ENCODE results near the gene C20orf204. TPM values are rescaled to one million over a fixed set of nuclear protein-coding genes. Genes with fewer than 3 reads are reported as not detected.
A peak's percentile ranks its signal among the peaks of the same experiment; 100 is the strongest.

The C20orf204 gene
- total and polyA plus RNA-seq, 2 of the 4 experiments (the other 2 are of a cell fraction), result 0.09 to 0.18 TPM

DNA sequence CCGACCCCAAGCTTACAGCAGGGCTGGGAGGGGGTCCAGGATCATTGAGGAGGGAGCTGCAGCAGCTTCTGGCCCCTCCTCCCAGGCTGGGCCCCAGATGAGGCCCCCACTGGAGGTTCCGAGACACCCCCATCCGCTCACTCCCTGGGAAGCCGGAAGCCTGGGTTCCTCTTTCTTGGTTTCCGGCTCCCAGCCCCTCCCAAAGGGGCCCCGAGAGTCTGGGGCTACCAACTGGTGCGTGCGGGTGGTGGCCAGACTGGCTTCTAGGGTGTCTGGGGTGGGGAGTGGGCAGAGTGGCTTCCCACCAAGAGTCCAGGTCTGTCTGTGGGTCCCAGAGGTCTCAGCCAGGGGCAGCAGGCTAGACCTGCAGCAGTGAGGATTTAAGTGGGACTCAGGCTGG, 41.1 kb downstream of the C20orf204 start:
- no peak overlapping the region for H3K23ac ChIP-seq (ENCODE audit: low read depth, low read length)
- no peak overlapping the region for H3K27ac ChIP-seq (ENCODE audit: insufficient read depth, low read length)
- H3K36me3 ChIP-seq (ENCODE audit: control insufficient read depth, insufficient read depth, low read length), result peaks cover 21% of the 10 kb centered on the region; the same call in 1 of the 2 replicates
- no peak overlapping the region for H2AK5ac ChIP-seq (ENCODE audit: low read depth, low read length)
- intact Hi-C loops (cut with micrococcal nuclease) (no loop called here), dilution Hi-C loops (cut with HindIII; ENCODE audit: low sequenced_read_pairs, unreplicated experiment) (no loop called here), in situ Hi-C loops (cut with MboI; ENCODE audit: low sequenced_read_pairs) (no loop called here)
- ChIA-PET CTCF (no interaction called here), POLR2A (ENCODE audit: unreplicated experiment) (no interaction called here)
- no TSS peak for BruUV-seq (replicated peaks)
- no peak overlapping the region for H2BK20ac ChIP-seq (ENCODE audit: low read depth, low read length)
- peak overlapping the region; percentile 16 for H2AK9ac ChIP-seq (replicated peaks; ENCODE audit: low read depth, low read length, poor library complexity)
- no peak overlapping the region for H4K5ac ChIP-seq (ENCODE audit: low read depth, low read length)
- peaks cover 6% of the 10 kb centered on the region for H4K20me1 ChIP-seq (ENCODE audit: insufficient read depth, low read length)
- no peak overlapping the region for H3K4me2 ChIP-seq (ENCODE audit: low read depth, low read length)
- H3K27me3 ChIP-seq (ENCODE audit: control insufficient read depth, insufficient read depth, low read length), result peaks cover 4% of the 10 kb centered on the region; the same call in 1 of the 2 replicates
- no peak overlapping the region for H3K56ac ChIP-seq (ENCODE audit: extremely low read depth, insufficient read depth, low read length)
- no peaks in the 10 kb centered on the region for H3K9me1 ChIP-seq (ENCODE audit: insufficient read depth, low read length)
- ATAC-seq (ENCODE audit: low read depth) (no peak), DNase-seq (no peak)
- H3K9me3 ChIP-seq (ENCODE audit: control insufficient read depth, insufficient read depth, low read length), result no peaks in the 10 kb centered on the region
- no peak overlapping the region for H4K8ac ChIP-seq (ENCODE audit: low read depth in 2 of 2, low read length in 2 of 2)
- H2BK120ac ChIP-seq (ENCODE audit: low read depth, low read length), result no peak overlapping the region
- H3K14ac ChIP-seq (replicated peaks; ENCODE audit: low read depth, low read length), result no peak overlapping the region
- no peak overlapping the region for H2AFZ ChIP-seq (replicated peaks; ENCODE audit: low read length, poor library complexity)
- no peak overlapping the region for H3K18ac ChIP-seq (ENCODE audit: low read depth, low read length)
- H3K4me3 ChIP-seq (ENCODE audit: insufficient read depth, low read depth, low read length), result no peak overlapping the region
- H3K79me1 ChIP-seq (ENCODE audit: low read depth in 1 of 2, low read length in 2 of 2), result peaks cover 6 to 8% of the 10 kb centered on the region in 2 experiments; a peak in 3 of 4 replicates
- no peak overlapping the region for H4K91ac ChIP-seq (ENCODE audit: insufficient read depth, low read depth, low read length)
- WGBS, 2 experiments (ENCODE audit: extremely low coverage in 2 of 2, insufficient read length in 1 of 2), result 100% methylated on average over 3 of the region's 8 CpGs; no CpG with 5 or more reads in 1 of the 2 experiments
- TF ChIP-seq SMC3 (IDR thresholded peaks at IDR 0.05; ENCODE audit: low read depth, low read length) (no peak), BHLHE40 (IDR thresholded peaks at IDR 0.05; ENCODE audit: low read depth, low read length) (no peak), MAFK (IDR thresholded peaks at IDR 0.05; ENCODE audit: low read depth, low read length) (no peak), NFE2L2 (IDR thresholded peaks at IDR 0.05; ENCODE audit: low read depth, low read length) (no peak), FOS (IDR thresholded peaks at IDR 0.05; ENCODE audit: low read depth, low read length) (no peak), RAD21 (IDR thresholded peaks at IDR 0.05; ENCODE audit: low read length) (no peak), POLR2A (IDR thresholded peaks at IDR 0.05; ENCODE audit: low read depth, low read length) (no peak), RFX5 (IDR thresholded peaks at IDR 0.05; ENCODE audit: low read depth, low read length) (no peak), CEBPB (IDR thresholded peaks at IDR 0.05; ENCODE audit: low read depth, low read length) (no peak), CHD1 (IDR thresholded peaks at IDR 0.05; ENCODE audit: low read depth, low read length) (no peak), RCOR1 (IDR thresholded peaks at IDR 0.05; ENCODE audit: insufficient replicate concordance, low read length) (no peak), MXI1 (IDR thresholded peaks at IDR 0.05; ENCODE audit: borderline replicate concordance, low read depth, low read length) (no peak), MAZ (IDR thresholded peaks at IDR 0.05; ENCODE audit: borderline replicate concordance, low read depth, low read length) (no peak)
- TF ChIP-seq, protein P1, sequence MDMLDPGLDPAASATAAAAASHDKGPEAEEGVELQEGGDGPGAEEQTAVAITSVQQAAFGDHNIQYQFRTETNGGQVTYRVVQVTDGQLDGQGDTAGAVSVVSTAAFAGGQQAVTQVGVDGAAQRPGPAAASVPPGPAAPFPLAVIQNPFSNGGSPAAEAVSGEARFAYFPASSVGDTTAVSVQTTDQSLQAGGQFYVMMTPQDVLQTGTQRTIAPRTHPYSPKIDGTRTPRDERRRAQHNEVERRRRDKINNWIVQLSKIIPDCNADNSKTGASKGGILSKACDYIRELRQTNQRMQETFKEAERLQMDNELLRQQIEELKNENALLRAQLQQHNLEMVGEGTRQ (IDR thresholded peaks at IDR 0.05; ENCODE audit: low read depth, low read length), result no peak
- TF ChIP-seq, protein P2, sequence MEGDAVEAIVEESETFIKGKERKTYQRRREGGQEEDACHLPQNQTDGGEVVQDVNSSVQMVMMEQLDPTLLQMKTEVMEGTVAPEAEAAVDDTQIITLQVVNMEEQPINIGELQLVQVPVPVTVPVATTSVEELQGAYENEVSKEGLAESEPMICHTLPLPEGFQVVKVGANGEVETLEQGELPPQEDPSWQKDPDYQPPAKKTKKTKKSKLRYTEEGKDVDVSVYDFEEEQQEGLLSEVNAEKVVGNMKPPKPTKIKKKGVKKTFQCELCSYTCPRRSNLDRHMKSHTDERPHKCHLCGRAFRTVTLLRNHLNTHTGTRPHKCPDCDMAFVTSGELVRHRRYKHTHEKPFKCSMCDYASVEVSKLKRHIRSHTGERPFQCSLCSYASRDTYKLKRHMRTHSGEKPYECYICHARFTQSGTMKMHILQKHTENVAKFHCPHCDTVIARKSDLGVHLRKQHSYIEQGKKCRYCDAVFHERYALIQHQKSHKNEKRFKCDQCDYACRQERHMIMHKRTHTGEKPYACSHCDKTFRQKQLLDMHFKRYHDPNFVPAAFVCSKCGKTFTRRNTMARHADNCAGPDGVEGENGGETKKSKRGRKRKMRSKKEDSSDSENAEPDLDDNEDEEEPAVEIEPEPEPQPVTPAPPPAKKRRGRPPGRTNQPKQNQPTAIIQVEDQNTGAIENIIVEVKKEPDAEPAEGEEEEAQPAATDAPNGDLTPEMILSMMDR (conservative IDR thresholded peaks at IDR 0.05; ENCODE audit: low read depth, low read length), result no peak
- TF ChIP-seq, protein P3, sequence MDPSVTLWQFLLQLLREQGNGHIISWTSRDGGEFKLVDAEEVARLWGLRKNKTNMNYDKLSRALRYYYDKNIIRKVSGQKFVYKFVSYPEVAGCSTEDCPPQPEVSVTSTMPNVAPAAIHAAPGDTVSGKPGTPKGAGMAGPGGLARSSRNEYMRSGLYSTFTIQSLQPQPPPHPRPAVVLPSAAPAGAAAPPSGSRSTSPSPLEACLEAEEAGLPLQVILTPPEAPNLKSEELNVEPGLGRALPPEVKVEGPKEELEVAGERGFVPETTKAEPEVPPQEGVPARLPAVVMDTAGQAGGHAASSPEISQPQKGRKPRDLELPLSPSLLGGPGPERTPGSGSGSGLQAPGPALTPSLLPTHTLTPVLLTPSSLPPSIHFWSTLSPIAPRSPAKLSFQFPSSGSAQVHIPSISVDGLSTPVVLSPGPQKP (IDR thresholded peaks at IDR 0.05; ENCODE audit: borderline replicate concordance, low read depth, low read length), result no peak
- no peak overlapping the region for H2BK5ac ChIP-seq (ENCODE audit: low read depth, low read length, poor library complexity, severe bottlenecking)
- H3K4me1 ChIP-seq (ENCODE audit: control insufficient read depth, insufficient read depth, low read length), result peaks cover 11% of the 10 kb centered on the region
- H3K9ac ChIP-seq (ENCODE audit: low read depth, low read length), result no peak overlapping the region
- no peak overlapping the region for H3K4ac ChIP-seq (ENCODE audit: low read depth, low read length)
- H2BK15ac ChIP-seq (ENCODE audit: low read depth, low read length), result no peak overlapping the region

Data from IMR-90 (cell line).